ENCODE measurements around the gene TTC29.

TTC29 gene, protein sequence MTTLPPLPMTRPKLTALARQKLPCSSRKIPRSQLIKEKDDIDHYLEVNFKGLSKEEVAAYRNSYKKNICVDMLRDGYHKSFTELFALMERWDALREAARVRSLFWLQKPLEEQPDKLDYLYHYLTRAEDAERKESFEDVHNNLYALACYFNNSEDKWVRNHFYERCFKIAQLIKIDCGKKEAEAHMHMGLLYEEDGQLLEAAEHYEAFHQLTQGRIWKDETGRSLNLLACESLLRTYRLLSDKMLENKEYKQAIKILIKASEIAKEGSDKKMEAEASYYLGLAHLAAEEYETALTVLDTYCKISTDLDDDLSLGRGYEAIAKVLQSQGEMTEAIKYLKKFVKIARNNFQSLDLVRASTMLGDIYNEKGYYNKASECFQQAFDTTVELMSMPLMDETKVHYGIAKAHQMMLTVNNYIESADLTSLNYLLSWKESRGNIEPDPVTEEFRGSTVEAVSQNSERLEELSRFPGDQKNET
- 0 reads per million in 3 donors for total RNA-seq

- Histone ChIP-seq H3K9me3 (ENCODE audit: control insufficient read depth, low read length) (no peaks in the 10 kb centered on the region), H3K4me1 (ENCODE audit: control insufficient read depth, insufficient read depth, low read length, poor library complexity, severe bottlenecking) (peaks cover 13% of the 10 kb centered on the region), H3K4me3 (ENCODE audit: insufficient read depth, low read depth, low read length, poor library complexity, severe bottlenecking) (peak within 1 kb of the TSS; percentile 54), H3K27me3 (replicated peaks; ENCODE audit: control insufficient read depth, insufficient read depth, low read length, poor library complexity, severe bottlenecking) (no peaks in the 10 kb centered on the region), H3K36me3 (ENCODE audit: control insufficient read depth, insufficient read depth, low read length) (no peaks in the 10 kb centered on the region), H3K27ac (ENCODE audit: insufficient read depth, low read length, poor library complexity, severe bottlenecking) (no peak within 1 kb of the TSS)
- DNase-seq: peak; percentile 56 to 68 (median 68)
Observed at GRCh38 chr4:146945556-146946374, at the start of gene TTC29. TTC29 (minus strand) TSS chr4:146945864; CDS start chr4:146939895, 5,969 bp downstream.

DNA sequence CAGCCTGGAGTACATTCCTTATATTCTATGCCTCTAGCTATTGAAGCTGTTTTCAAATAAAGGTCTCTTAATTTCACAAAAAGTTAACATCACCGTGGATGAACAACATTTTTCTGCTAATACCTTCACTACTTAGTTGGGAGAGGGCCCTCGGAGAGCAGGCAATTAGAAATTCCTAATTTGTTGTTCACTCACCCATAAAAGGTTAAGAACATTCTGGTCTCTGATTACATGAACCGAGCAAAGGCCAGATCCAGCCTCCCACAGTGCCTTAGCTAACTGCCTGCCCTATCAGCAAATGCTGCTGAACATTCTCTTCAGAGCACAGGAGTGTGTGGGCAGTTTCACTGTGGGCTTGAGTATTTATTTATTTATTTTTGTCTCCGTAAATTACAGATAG is 36.0 kb upstream of the TTC29 start:
- Histone ChIP-seq H3K4me1 (ENCODE audit: control insufficient read depth, insufficient read depth, low read length, poor library complexity, severe bottlenecking) (no peaks in the 10 kb centered on the region), H3K4me3 (ENCODE audit: insufficient read depth, low read depth, low read length, poor library complexity, severe bottlenecking) (no peak overlapping the region), H3K27me3 (replicated peaks; ENCODE audit: control insufficient read depth, insufficient read depth, low read length, poor library complexity, severe bottlenecking) (no peaks in the 10 kb centered on the region), H3K36me3 (ENCODE audit: control insufficient read depth, insufficient read depth, low read length) (no peaks in the 10 kb centered on the region), H3K9me3 (ENCODE audit: control insufficient read depth, low read length) (no peaks in the 10 kb centered on the region), H3K27ac (ENCODE audit: insufficient read depth, low read length, poor library complexity, severe bottlenecking) (no peak overlapping the region)
- no peak for DNase-seq

DNA sequence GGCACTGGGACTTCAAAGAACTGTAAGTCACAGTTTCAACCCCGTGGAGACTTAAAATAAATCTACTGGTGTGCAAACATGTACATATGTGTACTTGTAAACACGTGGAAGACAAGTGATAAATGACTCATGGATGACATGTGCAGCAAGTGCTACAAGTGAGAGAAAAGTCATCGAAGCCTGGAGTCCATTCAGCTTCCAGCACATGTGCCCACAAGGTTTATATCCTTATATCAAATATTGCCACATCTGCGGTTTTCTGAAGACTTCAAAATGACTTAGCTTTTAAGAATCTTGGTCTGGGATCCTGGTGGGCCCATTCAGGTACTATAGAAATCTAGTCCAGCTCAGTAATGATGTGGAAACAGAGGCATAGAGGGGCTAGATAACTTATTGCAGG is 33.0 kb upstream of the TTC29 start:
- no peaks in the 10 kb centered on the region for H3K27me3 ChIP-seq (replicated peaks; ENCODE audit: control insufficient read depth, insufficient read depth, low read length, poor library complexity, severe bottlenecking)
- no peak for DNase-seq
- no peak overlapping the region for H3K4me3 ChIP-seq (ENCODE audit: insufficient read depth, low read depth, low read length, poor library complexity, severe bottlenecking)
- H3K4me1 ChIP-seq (ENCODE audit: control insufficient read depth, insufficient read depth, low read length, poor library complexity, severe bottlenecking): no peaks in the 10 kb centered on the region
- H3K27ac ChIP-seq (ENCODE audit: insufficient read depth, low read length, poor library complexity, severe bottlenecking): no peak overlapping the region
- no peaks in the 10 kb centered on the region for H3K9me3 ChIP-seq (ENCODE audit: control insufficient read depth, low read length)
- no peaks in the 10 kb centered on the region for H3K36me3 ChIP-seq (ENCODE audit: control insufficient read depth, insufficient read depth, low read length)

DNA sequence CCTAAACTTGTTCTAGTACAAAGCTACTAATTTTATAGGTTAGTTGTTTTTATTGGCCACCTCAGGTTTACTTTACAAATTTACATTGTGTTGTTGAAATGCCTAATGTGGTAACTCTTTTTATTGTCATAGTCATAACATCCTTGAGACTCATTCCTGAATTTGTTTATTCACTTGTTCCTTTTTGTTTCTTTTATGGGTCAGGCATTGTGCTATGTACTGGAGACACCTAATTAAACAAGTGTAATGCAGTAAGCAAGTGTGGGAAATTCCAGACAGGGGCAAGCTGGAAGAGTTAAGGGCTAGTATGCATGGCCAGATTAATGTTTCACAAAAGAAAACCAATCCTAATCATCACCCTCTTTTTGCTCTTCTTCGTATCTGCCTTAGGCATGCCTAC is 30.5 kb upstream of the TTC29 start:
- Histone ChIP-seq H3K36me3 (ENCODE audit: control insufficient read depth, insufficient read depth, low read length) (no peaks in the 10 kb centered on the region), H3K4me1 (ENCODE audit: control insufficient read depth, insufficient read depth, low read length, poor library complexity, severe bottlenecking) (no peaks in the 10 kb centered on the region), H3K4me3 (ENCODE audit: insufficient read depth, low read depth, low read length, poor library complexity, severe bottlenecking) (no peak overlapping the region), H3K27ac (ENCODE audit: insufficient read depth, low read length, poor library complexity, severe bottlenecking) (no peak overlapping the region), H3K9me3 (ENCODE audit: control insufficient read depth, low read length) (no peaks in the 10 kb centered on the region), H3K27me3 (replicated peaks; ENCODE audit: control insufficient read depth, insufficient read depth, low read length, poor library complexity, severe bottlenecking) (no peaks in the 10 kb centered on the region)
- no peak for DNase-seq

GRCh38 chr4:146975527-146975926 is 29.9 kb upstream of the TTC29 start:
- H3K27ac ChIP-seq (ENCODE audit: insufficient read depth, low read length, poor library complexity, severe bottlenecking): no peak overlapping the region
- H3K36me3 ChIP-seq (ENCODE audit: control insufficient read depth, insufficient read depth, low read length): no peaks in the 10 kb centered on the region
- H3K4me3 ChIP-seq (ENCODE audit: insufficient read depth, low read depth, low read length, poor library complexity, severe bottlenecking): no peak overlapping the region
- DNase-seq: no peak
- H3K9me3 ChIP-seq (ENCODE audit: control insufficient read depth, low read length): no peaks in the 10 kb centered on the region
- H3K27me3 ChIP-seq (replicated peaks; ENCODE audit: control insufficient read depth, insufficient read depth, low read length, poor library complexity, severe bottlenecking): no peaks in the 10 kb centered on the region
- no peaks in the 10 kb centered on the region for H3K4me1 ChIP-seq (ENCODE audit: control insufficient read depth, insufficient read depth, low read length, poor library complexity, severe bottlenecking)

- Histone ChIP-seq H3K9me3 (ENCODE audit: control insufficient read depth, low read length) (no peaks in the 10 kb centered on the region), H3K4me3 (ENCODE audit: insufficient read depth, low read depth, low read length, poor library complexity, severe bottlenecking) (no peak overlapping the region), H3K4me1 (ENCODE audit: control insufficient read depth, insufficient read depth, low read length, poor library complexity, severe bottlenecking) (no peaks in the 10 kb centered on the region), H3K36me3 (ENCODE audit: control insufficient read depth, insufficient read depth, low read length) (no peaks in the 10 kb centered on the region), H3K27me3 (replicated peaks; ENCODE audit: control insufficient read depth, insufficient read depth, low read length, poor library complexity, severe bottlenecking) (no peaks in the 10 kb centered on the region), H3K27ac (ENCODE audit: insufficient read depth, low read length, poor library complexity, severe bottlenecking) (no peak overlapping the region)
- no peak for DNase-seq
Observed at GRCh38 chr4:146975036-146975435, 29.4 kb upstream of the TTC29 start.

- no peak overlapping the region for H3K4me3 ChIP-seq (ENCODE audit: insufficient read depth, low read depth, low read length, poor library complexity, severe bottlenecking)
- DNase-seq: no peak
- no peaks in the 10 kb centered on the region for H3K4me1 ChIP-seq (ENCODE audit: control insufficient read depth, insufficient read depth, low read length, poor library complexity, severe bottlenecking)
- no peaks in the 10 kb centered on the region for H3K36me3 ChIP-seq (ENCODE audit: control insufficient read depth, insufficient read depth, low read length)
- no peak overlapping the region for H3K27ac ChIP-seq (ENCODE audit: insufficient read depth, low read length, poor library complexity, severe bottlenecking)
- H3K27me3 ChIP-seq (replicated peaks; ENCODE audit: control insufficient read depth, insufficient read depth, low read length, poor library complexity, severe bottlenecking): no peaks in the 10 kb centered on the region
- no peaks in the 10 kb centered on the region for H3K9me3 ChIP-seq (ENCODE audit: control insufficient read depth, low read length)
Observed at GRCh38 chr4:146972036-146972435, 26.4 kb upstream of the TTC29 start.

GRCh38 chr4:146969126-146969525 is 23.5 kb upstream of the TTC29 start:
- H3K27ac ChIP-seq (ENCODE audit: insufficient read depth, low read length, poor library complexity, severe bottlenecking): no peak overlapping the region
- no peaks in the 10 kb centered on the region for H3K36me3 ChIP-seq (ENCODE audit: control insufficient read depth, insufficient read depth, low read length)
- no peaks in the 10 kb centered on the region for H3K27me3 ChIP-seq (replicated peaks; ENCODE audit: control insufficient read depth, insufficient read depth, low read length, poor library complexity, severe bottlenecking)
- DNase-seq: no peak
- H3K4me1 ChIP-seq (ENCODE audit: control insufficient read depth, insufficient read depth, low read length, poor library complexity, severe bottlenecking): no peaks in the 10 kb centered on the region
- no peak overlapping the region for H3K4me3 ChIP-seq (ENCODE audit: insufficient read depth, low read depth, low read length, poor library complexity, severe bottlenecking)
- H3K9me3 ChIP-seq (ENCODE audit: control insufficient read depth, low read length): no peaks in the 10 kb centered on the region

DNA sequence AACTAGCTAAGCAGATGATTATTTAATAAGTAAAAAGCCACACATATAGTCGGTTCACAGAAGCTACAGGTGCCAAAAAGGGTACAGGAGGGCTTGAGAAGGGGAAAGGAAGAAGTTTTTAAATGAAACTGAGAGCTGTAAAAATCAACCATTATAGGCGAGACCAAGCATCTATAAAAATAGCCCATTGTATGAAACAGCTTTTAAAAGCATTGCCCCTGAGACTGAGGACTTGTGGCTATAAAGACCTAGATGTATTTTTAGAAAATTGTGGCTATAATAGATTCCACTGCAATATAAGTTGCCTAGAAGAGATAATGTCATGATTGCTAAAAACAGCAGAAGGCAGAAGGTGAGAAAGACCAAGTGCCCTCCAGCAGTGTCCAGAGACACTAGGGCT is 15.0 kb upstream of the TTC29 start:
- Histone ChIP-seq H3K9me3 (ENCODE audit: control insufficient read depth, low read length) (no peaks in the 10 kb centered on the region), H3K36me3 (ENCODE audit: control insufficient read depth, insufficient read depth, low read length) (no peaks in the 10 kb centered on the region), H3K4me1 (ENCODE audit: control insufficient read depth, insufficient read depth, low read length, poor library complexity, severe bottlenecking) (no peaks in the 10 kb centered on the region), H3K27ac (ENCODE audit: insufficient read depth, low read length, poor library complexity, severe bottlenecking) (no peak overlapping the region), H3K27me3 (replicated peaks; ENCODE audit: control insufficient read depth, insufficient read depth, low read length, poor library complexity, severe bottlenecking) (no peaks in the 10 kb centered on the region), H3K4me3 (ENCODE audit: insufficient read depth, low read depth, low read length, poor library complexity, severe bottlenecking) (no peak overlapping the region)
- no peak for DNase-seq

GRCh38 chr4:146959692-146960091 is 14.0 kb upstream of the TTC29 start:
- H3K4me3 ChIP-seq (ENCODE audit: insufficient read depth, low read depth, low read length, poor library complexity, severe bottlenecking): no peak overlapping the region
- H3K27ac ChIP-seq (ENCODE audit: insufficient read depth, low read length, poor library complexity, severe bottlenecking): no peak overlapping the region
- no peaks in the 10 kb centered on the region for H3K9me3 ChIP-seq (ENCODE audit: control insufficient read depth, low read length)
- no peaks in the 10 kb centered on the region for H3K27me3 ChIP-seq (replicated peaks; ENCODE audit: control insufficient read depth, insufficient read depth, low read length, poor library complexity, severe bottlenecking)
- H3K4me1 ChIP-seq (ENCODE audit: control insufficient read depth, insufficient read depth, low read length, poor library complexity, severe bottlenecking): no peaks in the 10 kb centered on the region
- no peak for DNase-seq
- H3K36me3 ChIP-seq (ENCODE audit: control insufficient read depth, insufficient read depth, low read length): no peaks in the 10 kb centered on the region

Measured in effector memory CD4-positive, alpha-beta T cell (primary cell).